GM21825 (cell line): ENCODE results near the gene MICB.
"Not testable (repeated sequence)": the region's sequence is repeated elsewhere in the genome, so short reads cannot be mapped to it uniquely, and the experiment has no call there.

Experiments
- ATAC-seq: cut with Tn5 transposase; IDR thresholded peaks from one replicate; pipeline ENCODE4 v1.9.1; 2021; ENCODE audit warnings: mild to moderate bottlenecking, moderate library complexity; ENCODE audit not compliant: unreplicated experiment

MICB gene

GRCh38 chr6:31473780-31474761, 23.9 kb upstream of the MICB start:
- ATAC-seq, result no peak

GRCh38 chr6:31474871-31475286, 23.1 kb upstream of the MICB start:
- no peak for ATAC-seq

GRCh38 chr6:31476515-31477139, 21.3 kb upstream of the MICB start:
- ATAC-seq, result no peak

GRCh38 chr6:31477521-31477920, 20.4 kb upstream of the MICB start:
- ATAC-seq, result no peak

- no peak for ATAC-seq
Observed at GRCh38 chr6:31478186-31478950, 19.6 kb upstream of the MICB start.

- ATAC-seq, result no peak
Observed at GRCh38 chr6:31479151-31479932, 18.6 kb upstream of the MICB start.

GRCh38 chr6:31479933-31480535, 17.9 kb upstream of the MICB start:
- ATAC-seq, result no peak

- no peak for ATAC-seq
Observed at GRCh38 chr6:31480574-31480973, 17.4 kb upstream of the MICB start.

- no peak for ATAC-seq
Observed at GRCh38 chr6:31483392-31483791, 14.6 kb upstream of the MICB start.

- ATAC-seq, result no peak
Observed at GRCh38 chr6:31485055-31485454, 12.9 kb upstream of the MICB start.

- ATAC-seq, result not testable (repeated sequence)
Observed at GRCh38 chr6:31486065-31486837, 11.7 kb upstream of the MICB start.

GRCh38 chr6:31487674-31488073, 10.3 kb upstream of the MICB start:
- not testable (repeated sequence) for ATAC-seq

GRCh38 chr6:31489086-31489485, 8.9 kb upstream of the MICB start:
- no peak for ATAC-seq

- no peak for ATAC-seq
Observed at GRCh38 chr6:31490115-31490873, 7.7 kb upstream of the MICB start.

- ATAC-seq, result not testable (repeated sequence)
Observed at GRCh38 chr6:31493550-31493874, 4.4 kb upstream of the MICB start.

- peak; percentile 45 for ATAC-seq
Observed at GRCh38 chr6:31493875-31494694, 3.9 kb upstream of the MICB start.

GRCh38 chr6:31495580-31495979, 2.4 kb upstream of the MICB start:
- no peak for ATAC-seq

- ATAC-seq, result not testable (repeated sequence)
Observed at GRCh38 chr6:31496826-31497225, 1.1 kb upstream of the MICB start.
